ENCODE data around the gene MYOZ3. TPM values are rescaled to one million over a fixed set of nuclear protein-coding genes. Genes with fewer than 3 reads are reported as not detected.

The MYOZ3 gene
- total RNA-seq, 2 donors from 2014 or later, result 0.09 to 0.49 TPM

DNA sequence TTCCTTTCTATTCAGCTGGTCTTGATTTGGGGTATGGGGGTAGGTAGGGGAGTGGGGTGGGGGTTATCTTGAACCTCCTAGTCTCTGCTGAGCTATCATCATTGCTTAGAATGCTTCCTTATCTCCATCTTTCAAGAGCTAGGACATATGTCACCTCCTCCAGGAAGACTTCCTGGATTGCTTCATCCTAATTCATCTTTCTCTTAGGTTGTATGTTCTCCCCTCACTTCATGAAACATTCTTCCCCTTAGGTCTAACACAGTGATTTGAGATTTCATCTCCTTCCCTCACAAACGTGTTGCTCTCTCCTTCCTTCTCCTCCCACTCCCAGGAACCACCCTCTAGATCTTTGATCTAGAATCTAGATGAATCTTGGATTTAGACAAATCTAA is 23.0 kb upstream of the MYOZ3 start:
- Mint-ChIP-seq H3K27ac (no peak overlapping the region), H3K36me3 (no peaks in the 10 kb centered on the region), H3K9me3 (no peaks in the 10 kb centered on the region)
- DNase-seq (ENCODE audit: low spot score in 2 of 2), result no peak
- no peak for ATAC-seq

GRCh38 chr5:150638488-150639376 is 22.3 kb upstream of the MYOZ3 start:
- ATAC-seq, result peak in 1 of 2 donors; percentile 29
- no peaks in the 10 kb centered on the region for H3K36me3 Mint-ChIP-seq
- no peak overlapping the region for H3K27ac Mint-ChIP-seq
- no peaks in the 10 kb centered on the region for H3K9me3 Mint-ChIP-seq
- DNase-seq (ENCODE audit: low spot score in 2 of 2), result no peak

DNA sequence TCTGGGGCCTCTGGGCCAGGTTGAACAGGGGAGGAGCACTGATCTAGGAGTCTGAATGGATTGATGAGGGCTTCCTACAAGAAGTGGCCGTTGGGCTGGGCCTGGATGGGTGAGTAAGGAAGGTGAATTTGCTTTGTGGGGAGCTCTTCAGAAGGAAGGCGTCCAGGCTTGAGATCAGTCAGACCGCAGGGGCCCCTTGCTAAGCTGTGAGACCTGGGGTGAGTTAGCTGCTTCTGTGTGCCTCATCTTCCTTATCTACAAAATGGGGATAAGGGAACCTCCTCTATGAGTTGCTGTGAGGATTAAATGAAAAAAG is 21.7 kb upstream of the MYOZ3 start:
- Mint-ChIP-seq H3K27ac (peak overlapping the region in 1 of 2 donors; percentile 56), H3K9me3 (no peaks in the 10 kb centered on the region), H3K36me3 (no peaks in the 10 kb centered on the region)
- ATAC-seq (no peak), DNase-seq (ENCODE audit: low spot score in 2 of 2) (no peak)

GRCh38 chr5:150639751-150640150 is 21.3 kb upstream of the MYOZ3 start:
- Mint-ChIP-seq H3K36me3 (no peaks in the 10 kb centered on the region), H3K27ac (no peak overlapping the region), H3K9me3 (no peaks in the 10 kb centered on the region)
- ATAC-seq (no peak), DNase-seq (ENCODE audit: low spot score in 2 of 2) (no peak)

DNA sequence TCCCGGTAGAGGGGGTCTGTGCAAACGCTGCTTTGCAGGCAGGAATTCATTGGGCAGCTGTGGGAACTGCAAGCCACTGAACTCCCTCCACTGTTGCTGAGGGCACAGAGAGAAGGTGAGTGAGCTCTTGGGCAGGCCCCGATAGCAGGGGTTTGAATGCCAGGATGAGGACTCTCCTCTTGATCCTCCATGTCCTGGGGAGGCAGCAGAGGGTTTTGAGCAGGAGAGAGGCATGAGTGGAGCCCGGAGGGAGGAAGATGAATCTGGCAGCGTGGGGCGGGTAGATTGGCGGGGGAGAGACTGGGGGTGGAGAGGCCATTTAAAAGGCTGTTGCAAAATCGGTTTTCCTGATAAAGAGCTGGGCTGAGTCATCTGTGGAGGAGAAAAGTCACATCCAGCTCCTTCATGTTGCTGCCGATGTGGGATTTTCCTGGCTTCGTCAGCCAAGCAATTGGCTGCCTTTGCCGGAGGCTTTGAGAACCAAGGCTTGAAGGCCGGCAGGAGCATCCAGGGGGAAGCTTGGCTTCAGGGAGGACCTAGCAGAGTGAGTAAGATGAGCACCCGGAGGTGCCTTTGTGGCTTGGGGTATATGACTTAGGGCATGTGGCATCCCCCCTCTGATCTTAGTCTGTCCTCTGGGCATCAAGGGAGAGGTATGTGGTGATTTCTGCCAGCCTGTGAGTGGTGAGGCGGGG is 20.6 kb upstream of the MYOZ3 start, which contains the start of gene SYNPO:
TSS of gene SYNPO (plus strand) at position 350 of the 695 bp plus-strand sequence. CDS start 7,616 bp downstream, outside the sequence.
- Mint-ChIP-seq H3K27ac (peak within 1 kb of the TSS; percentile 36 to 39), H3K9me3 (no peaks in the 10 kb centered on the region), H3K36me3 (no peaks in the 10 kb centered on the region)
- DNase-seq (ENCODE audit: low spot score in 2 of 2), result no peak
- ATAC-seq, result no peak

DNA sequence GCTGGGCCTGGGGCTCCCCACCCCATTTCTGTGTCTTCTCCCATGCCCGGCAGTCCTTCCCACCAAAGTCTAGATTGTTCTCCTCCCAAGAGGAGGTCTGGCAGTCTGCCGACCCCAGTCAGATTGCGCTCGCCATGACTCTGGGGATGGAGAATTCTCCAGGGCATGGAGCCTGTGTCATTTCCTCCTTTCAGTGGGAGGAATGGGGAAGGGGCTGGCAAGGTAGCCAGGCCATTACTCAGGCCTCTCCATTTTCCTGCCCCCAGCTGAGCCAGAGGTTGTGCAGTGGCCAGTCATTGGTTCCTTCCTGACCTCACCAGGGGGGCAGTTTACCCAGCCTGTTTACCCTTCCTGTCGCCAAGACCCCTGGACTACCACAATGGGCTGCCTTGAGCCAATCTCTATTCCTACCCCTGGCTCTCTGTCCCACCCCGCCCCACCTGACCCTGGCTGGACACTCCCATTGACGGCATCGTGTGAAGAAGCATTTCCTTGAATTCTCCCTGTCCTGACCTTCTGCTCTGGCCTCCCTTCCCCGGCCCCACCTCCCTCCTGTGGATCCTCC is 20.0 kb upstream of the MYOZ3 start:
- no peak for ATAC-seq
- Mint-ChIP-seq H3K36me3 (no peaks in the 10 kb centered on the region), H3K9me3 (no peaks in the 10 kb centered on the region), H3K27ac (peak overlapping the region in 1 of 2 donors; percentile 36)
- no peak for DNase-seq (ENCODE audit: low spot score in 2 of 2)

DNA sequence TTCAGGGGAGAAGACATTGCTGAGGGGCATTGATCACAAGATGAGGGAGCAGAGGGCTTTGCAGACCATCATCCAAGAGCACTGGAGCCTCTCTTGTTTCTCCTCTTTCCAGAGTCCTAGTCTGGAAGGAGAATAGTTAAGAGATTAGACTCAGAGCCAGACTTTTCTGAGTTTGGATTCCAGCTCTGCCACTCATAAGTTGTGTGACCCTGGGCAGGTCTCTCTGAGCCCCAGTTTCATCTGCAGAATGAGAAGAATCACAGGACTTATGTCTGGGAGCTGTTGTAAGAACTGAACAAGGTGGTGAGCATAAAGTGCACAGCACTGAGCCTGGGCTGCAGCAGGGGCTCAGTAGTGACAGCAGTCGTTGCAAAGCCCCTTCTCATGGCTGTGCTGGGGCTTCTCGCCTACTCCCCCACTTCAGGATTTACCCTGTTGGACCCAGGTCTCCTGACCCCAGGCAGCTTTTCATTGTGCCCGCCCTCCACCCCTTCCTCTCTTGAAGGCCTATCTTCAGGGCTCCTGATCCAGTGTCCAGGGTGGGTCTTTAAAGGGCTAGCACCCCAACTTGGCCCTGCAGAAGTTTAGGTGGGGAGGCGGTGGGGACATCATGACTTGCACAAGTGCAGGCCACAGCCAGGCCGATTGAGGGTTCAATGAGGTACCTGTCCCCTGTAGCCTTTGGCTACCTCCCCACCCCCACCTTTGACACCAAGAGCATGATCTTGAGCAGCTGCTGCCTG is 19.1 kb upstream of the MYOZ3 start:
- peak overlapping the region in 1 of 2 donors; percentile 36 for H3K27ac Mint-ChIP-seq
- H3K9me3 Mint-ChIP-seq, result no peaks in the 10 kb centered on the region

GRCh38 chr5:150642567-150642927 is 18.5 kb upstream of the MYOZ3 start:
- ATAC-seq (no peak), DNase-seq (ENCODE audit: low spot score in 2 of 2) (no peak)
- Mint-ChIP-seq H3K36me3 (no peaks in the 10 kb centered on the region), H3K9me3 (no peaks in the 10 kb centered on the region), H3K27ac (no peak overlapping the region)

More for the DNA sequence above, 19.1 kb upstream of the MYOZ3 start:
- DNase-seq (ENCODE audit: low spot score in 2 of 2) (no peak), ATAC-seq (no peak)
- H3K36me3 Mint-ChIP-seq, result no peaks in the 10 kb centered on the region

DNA sequence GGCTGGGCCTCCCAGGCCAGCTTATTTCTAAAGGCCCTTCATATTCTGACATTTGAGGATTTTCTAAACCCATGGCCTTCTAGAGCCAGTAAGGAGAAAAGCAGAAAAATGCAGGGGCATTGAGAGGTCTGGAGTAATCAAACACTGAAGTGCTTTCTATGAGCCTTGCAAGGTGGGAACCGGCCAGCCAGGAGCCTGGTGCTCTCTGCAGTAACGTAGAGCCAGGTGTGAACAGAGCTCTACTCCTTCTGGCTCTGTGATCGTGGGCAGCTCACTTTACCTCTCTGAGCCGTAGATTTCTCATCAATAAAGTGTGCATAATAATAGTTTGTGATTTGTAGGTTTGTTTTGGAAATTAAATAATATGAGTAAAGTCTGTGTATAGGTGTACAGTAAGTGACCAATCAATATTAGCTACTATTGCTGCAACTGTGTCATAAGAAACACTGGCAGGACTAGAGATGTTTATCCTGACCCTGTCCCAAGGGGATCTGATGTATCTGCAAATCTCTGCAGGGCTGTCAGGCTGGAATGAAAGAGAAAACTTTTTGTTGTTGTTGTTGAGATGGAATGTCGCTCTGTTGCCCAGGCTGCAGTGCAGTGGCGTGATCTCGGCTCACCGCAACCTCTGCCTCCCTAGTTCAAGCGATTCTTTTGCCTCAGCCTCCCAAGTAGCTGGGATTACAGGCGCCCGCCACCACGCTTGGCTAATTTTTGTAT is 17.9 kb upstream of the MYOZ3 start:
- Mint-ChIP-seq H3K36me3 (no peaks in the 10 kb centered on the region), H3K9me3 (no peaks in the 10 kb centered on the region), H3K27ac (no peak overlapping the region)
- no peak for ATAC-seq
- DNase-seq (ENCODE audit: low spot score in 2 of 2), result no peak

- Mint-ChIP-seq H3K36me3 (no peaks in the 10 kb centered on the region), H3K9me3 (no peaks in the 10 kb centered on the region), H3K27ac (no peak overlapping the region)
- DNase-seq (ENCODE audit: low spot score in 2 of 2) (no peak), ATAC-seq (no peak)
These were observed 17.0 kb upstream of the MYOZ3 start for GRCh38 chr5:150644058-150644457.

DNA sequence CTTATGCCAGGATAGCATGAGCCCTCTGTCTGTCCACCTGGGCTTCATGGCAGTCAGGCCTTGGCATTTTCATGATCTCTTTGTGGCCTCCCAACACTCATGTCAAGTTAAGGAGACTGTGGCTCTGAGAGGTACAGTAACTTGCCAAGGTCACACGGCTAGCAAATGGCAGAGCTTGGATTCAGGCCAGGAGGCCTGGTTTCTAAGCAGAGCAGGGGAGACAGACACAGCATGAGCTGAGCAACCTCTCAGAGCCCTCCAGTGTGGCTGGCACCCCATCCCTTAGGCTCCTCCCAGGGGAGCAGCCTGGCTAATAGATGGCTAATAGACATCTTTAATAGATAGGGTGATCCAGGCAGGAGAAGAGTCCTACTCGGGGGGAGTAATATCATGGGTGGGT is 16.5 kb upstream of the MYOZ3 start:
- DNase-seq (ENCODE audit: low spot score in 2 of 2), result no peak
- H3K9me3 Mint-ChIP-seq, result no peaks in the 10 kb centered on the region
- no peak overlapping the region for H3K27ac Mint-ChIP-seq
- no peak for ATAC-seq
- no peaks in the 10 kb centered on the region for H3K36me3 Mint-ChIP-seq

- ATAC-seq (no peak), DNase-seq (ENCODE audit: low spot score in 2 of 2) (no peak)
- Mint-ChIP-seq H3K36me3 (no peaks in the 10 kb centered on the region), H3K9me3 (no peaks in the 10 kb centered on the region), H3K27ac (no peak overlapping the region)
These were observed 15.9 kb upstream of the MYOZ3 start for GRCh38 chr5:150645070-150645700.

- no peaks in the 10 kb centered on the region for H3K36me3 Mint-ChIP-seq
- no peak for DNase-seq (ENCODE audit: low spot score in 2 of 2)
- no peaks in the 10 kb centered on the region for H3K9me3 Mint-ChIP-seq
- ATAC-seq, result no peak
- no peak overlapping the region for H3K27ac Mint-ChIP-seq
These were observed 13.5 kb upstream of the MYOZ3 start for GRCh38 chr5:150647275-150648251.

DNA sequence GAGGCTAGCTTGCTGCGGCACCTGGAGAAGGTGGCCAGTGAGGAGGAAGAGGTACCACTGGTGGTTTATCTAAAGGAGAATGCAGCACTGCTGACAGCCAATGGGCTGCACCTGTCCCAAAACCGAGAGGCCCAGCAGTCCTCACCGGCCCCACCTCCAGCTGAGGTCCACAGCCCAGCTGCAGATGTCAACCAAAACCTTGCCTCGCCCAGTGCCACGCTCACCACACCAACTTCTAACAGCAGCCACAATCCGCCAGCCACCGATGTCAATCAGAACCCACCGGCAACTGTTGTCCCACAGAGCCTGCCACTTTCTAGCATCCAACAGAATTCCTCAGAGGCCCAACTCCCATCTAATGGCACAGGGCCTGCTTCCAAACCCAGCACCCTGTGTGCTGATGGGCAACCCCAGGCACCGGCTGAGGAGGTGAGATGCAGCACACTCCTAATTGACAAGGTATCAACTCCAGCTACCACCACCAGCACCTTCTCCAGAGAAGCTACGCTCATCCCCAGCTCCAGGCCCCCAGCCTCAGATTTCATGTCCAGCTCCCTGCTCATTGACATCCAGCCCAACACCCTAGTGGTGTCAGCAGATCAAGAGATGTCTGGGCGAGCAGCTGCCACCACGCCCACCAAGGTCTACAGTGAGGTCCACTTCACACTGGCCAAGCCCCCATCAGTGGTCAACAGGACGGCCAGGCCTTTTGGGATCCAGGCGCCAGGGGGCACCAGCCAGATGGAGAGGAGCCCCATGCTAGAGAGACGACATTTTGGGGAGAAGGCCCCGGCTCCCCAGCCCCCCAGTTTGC is 12.6 kb upstream of the MYOZ3 start:
- H3K36me3 Mint-ChIP-seq, result no peaks in the 10 kb centered on the region
- ATAC-seq, result no peak
- DNase-seq (ENCODE audit: low spot score in 2 of 2), result no peak
- no peak overlapping the region for H3K27ac Mint-ChIP-seq
- H3K9me3 Mint-ChIP-seq, result no peaks in the 10 kb centered on the region

All from activated naive CD4-positive, alpha-beta T cell treated with anti-CD3 and anti-CD28 coated beads, Interleukin-2, amount 50 U/mL, for 72 hours (primary cell).